H9 (cell line): ENCODE measurements around the gene KIAA1614. TPM values are rescaled to one million over a fixed set of nuclear protein-coding genes. Genes with fewer than 3 reads are reported as not detected.
"Not testable (repeated sequence)": the region's sequence is repeated elsewhere in the genome, so short reads cannot be mapped to it uniquely, and the experiment has no call there.

Experiments used
- DNase-seq: peaks from one replicate; pipeline ENCODE4 v3.0.0-alpha.2; 2017
- H2AFZ ChIP-seq: one replicate; pipeline ENCODE4 v1.6.1; 2013; ENCODE audit warnings: mild to moderate bottlenecking, low read length, control low read depth, moderate library complexity
- H2AK5ac ChIP-seq: 2 replicates; pipeline ENCODE4 v1.6.1; 2013; ENCODE audit warnings: low read length, control low read depth, mixed read lengths; ENCODE audit not compliant: insufficient read length
- H2BK120ac ChIP-seq: one replicate; pipeline ENCODE4 v1.6.1; 2013; ENCODE audit warnings: low read depth, mild to moderate bottlenecking, low read length, control low read depth, inconsistent platforms; ENCODE audit not compliant: poor library complexity, severe bottlenecking
- H2BK12ac ChIP-seq: 2 replicates; pipeline ENCODE4 v1.6.1; 2013; ENCODE audit warnings: low read length, control low read depth, mixed read lengths, low read depth; ENCODE audit not compliant: insufficient read length
- H2BK15ac ChIP-seq: 2 replicates; pipeline ENCODE4 v1.6.1; 2013; ENCODE audit warnings: low read depth, low read length, control low read depth
- H2BK20ac ChIP-seq: one replicate; pipeline ENCODE4 v1.6.1; 2013; ENCODE audit warnings: low read depth, mild to moderate bottlenecking, low read length, control low read depth, inconsistent platforms; ENCODE audit not compliant: poor library complexity, severe bottlenecking
- H2BK5ac ChIP-seq: 2 replicates; pipeline ENCODE4 v1.6.1; 2013; ENCODE audit warnings: low read length, control low read depth, mixed read lengths; ENCODE audit not compliant: insufficient read length
- H3K14ac ChIP-seq: 2 replicates; pipeline ENCODE4 v1.6.1; 2013; ENCODE audit warnings: low read length, control low read depth; ENCODE audit not compliant: insufficient read depth
- H3K18ac ChIP-seq: 2 replicates; pipeline ENCODE4 v1.6.1; 2013; ENCODE audit warnings: low read depth, mild to moderate bottlenecking, mixed read lengths, low read length, control low read depth; ENCODE audit not compliant: insufficient read length
- H3K23ac ChIP-seq: 2 replicates; pipeline ENCODE4 v1.6.1; 2013; ENCODE audit warnings: low read length, control low read depth, mixed read lengths, low read depth; ENCODE audit not compliant: insufficient read length
- H3K23me2 ChIP-seq: 2 replicates; pipeline ENCODE4 v1.6.1; 2013; ENCODE audit warnings: low read depth, mild to moderate bottlenecking, mixed read lengths, low read length, control low read depth; ENCODE audit not compliant: insufficient read length, poor library complexity, severe bottlenecking
- H3K27ac ChIP-seq: 2 replicates; pipeline ENCODE4 v1.5.1; 2013; ENCODE audit warnings: low read length, control low read depth, mixed read lengths, low read depth; ENCODE audit not compliant: insufficient read length
- H3K27me3 ChIP-seq: 2 replicates; pipeline ENCODE4 v1.6.1; 2013; ENCODE audit warnings: low read length, control low read depth, inconsistent platforms; ENCODE audit not compliant: insufficient read depth
- H3K4ac ChIP-seq: 2 replicates; pipeline ENCODE4 v1.6.1; 2013; ENCODE audit warnings: low read depth, mild to moderate bottlenecking, control low read depth, inconsistent platforms, low read length, moderate library complexity
- H3K4me1 ChIP-seq: 2 replicates; pipeline ENCODE4 v1.6.1; 2013; ENCODE audit warnings: low read length, control low read depth, inconsistent platforms; ENCODE audit not compliant: insufficient read depth
- H3K4me2 ChIP-seq: 2 replicates; pipeline ENCODE4 v1.6.1; 2013; ENCODE audit warnings: low read length, control low read depth, mixed read lengths; ENCODE audit not compliant: insufficient read length, insufficient read depth
- H3K56ac ChIP-seq: 2 replicates; pipeline ENCODE4 v1.6.1; 2013; ENCODE audit warnings: low read depth, mild to moderate bottlenecking, mixed read lengths, low read length, control low read depth; ENCODE audit not compliant: insufficient read length
- H3K79me1 ChIP-seq: 2 replicates; pipeline ENCODE4 v1.6.1; 2013; ENCODE audit warnings: low read depth, mild to moderate bottlenecking, moderate library complexity, low read length, control low read depth, inconsistent platforms; ENCODE audit not compliant: insufficient read depth, poor library complexity, severe bottlenecking
- H3K79me2 ChIP-seq: 2 replicates; pipeline ENCODE4 v1.6.1; 2013; ENCODE audit warnings: low read length, control low read depth, inconsistent platforms; ENCODE audit not compliant: insufficient read depth
- H3K9ac ChIP-seq: 2 replicates; pipeline ENCODE4 v1.6.1; 2013; ENCODE audit warnings: low read length, control low read depth, mixed read lengths; ENCODE audit not compliant: insufficient read length; ENCODE audit errors: extremely low read depth
- H3K9me3 ChIP-seq: one replicate; pipeline ENCODE4 v1.6.1; 2013; ENCODE audit warnings: low read depth, low read length, inconsistent platforms; ENCODE audit not compliant: control insufficient read depth
- H3T11ph ChIP-seq: one replicate; pipeline ENCODE4 v1.6.1; 2013; ENCODE audit warnings: mild to moderate bottlenecking, low read length, control low read depth, inconsistent platforms
- H4K20me1 ChIP-seq: one replicate; pipeline ENCODE4 v1.6.1; 2013; ENCODE audit not compliant: control insufficient read depth, insufficient read length, insufficient read depth
- H4K5ac ChIP-seq: 2 replicates; pipeline ENCODE4 v1.6.1; 2013; ENCODE audit warnings: low read depth, mild to moderate bottlenecking, mixed read lengths, low read length, control low read depth; ENCODE audit not compliant: insufficient read length
- H4K8ac ChIP-seq: replicated peaks from 2 replicates; pipeline ENCODE4 v1.6.1; 2013; ENCODE audit warnings: low read length, control low read depth, mixed read lengths, low read depth; ENCODE audit not compliant: insufficient read length
- H4K91ac ChIP-seq: 2 replicates; pipeline ENCODE4 v1.6.1; 2013; ENCODE audit warnings: low read depth, mild to moderate bottlenecking, moderate library complexity, mixed read lengths, low read length, control low read depth; ENCODE audit not compliant: insufficient read length
- H3K27ac Mint-ChIP-seq, 3 experiments: 2 replicates in 2 of 3; 3 replicates in 1 of 3; pipeline ENCODE4 v1.8.0; 2020 to 2021; ENCODE audit warnings: mixed read lengths in 3 of 3, mild to moderate bottlenecking in 1 of 3, moderate library complexity in 1 of 3
- H3K27me3 Mint-ChIP-seq: 2 replicates; pipeline ENCODE4 v1.8.0; 2021; ENCODE audit warnings: low read depth, mild to moderate bottlenecking, moderate library complexity, mixed read lengths
- H3K36me3 Mint-ChIP-seq, 3 experiments: 2 replicates in 2 of 3; 3 replicates in 1 of 3; pipeline ENCODE4 v1.8.0; 2020 to 2021; ENCODE audit warnings: low read depth in 3 of 3, mixed read lengths in 3 of 3; ENCODE audit not compliant: insufficient read depth in 1 of 3
- H3K4me1 Mint-ChIP-seq, 2 experiments: 2 replicates each; pipeline ENCODE4 v1.8.0; 2020; ENCODE audit warnings: mixed read lengths in 2 of 2
- H3K4me3 Mint-ChIP-seq, 2 experiments: 2 replicates in 1 of 2; 3 replicates in 1 of 2; pipeline ENCODE4 v1.8.0; 2020 to 2021; ENCODE audit warnings: mild to moderate bottlenecking in 2 of 2, mixed read lengths in 2 of 2, moderate library complexity in 1 of 2
- H3K9me3 Mint-ChIP-seq, 2 experiments: 2 replicates in 1 of 2; 3 replicates in 1 of 2; pipeline ENCODE4 v1.8.0; 2020; ENCODE audit warnings: mild to moderate bottlenecking in 2 of 2, mixed read lengths in 2 of 2, moderate library complexity in 1 of 2
- CTCF ChIP-seq: fragments of 200-600 bp; sonication (generic); conservative IDR thresholded peaks from 3 replicates; pipeline ENCODE4 v1.8.0; 2021; ENCODE audit warnings: antibody characterized with exemption, mild to moderate bottlenecking
- WGBS: extraction: QIAGEN DNeasy Blood & Tissue Kit; methylation state at CpG from one replicate; pipeline ENCODE4 v1.1.7; 2013; ENCODE audit warnings: missing lambda C conversion rate, low lambda C conversion rate, mixed read lengths; ENCODE audit not compliant: insufficient read length; ENCODE audit errors: extremely low coverage; 5-methylcytosine and 5-hydroxymethylcytosine counted together
- total RNA-seq: library from RNA; stranded (reverse); gene quantifications from 2 replicates; pipeline ENCODE4 v1.2.1, GENCODE V29; 2021

KIAA1614 gene
- total RNA-seq, 1 experiment from 2014 or later = 1.3 TPM

GRCh38 chr1:180956028-180956640 lies 43.4 kb downstream of the KIAA1614 start:
- no peaks in the 10 kb centered on the region for H3K79me2 ChIP-seq
- H3K27me3 Mint-ChIP-seq = no peaks in the 10 kb centered on the region
- H3K56ac ChIP-seq = no peak overlapping the region
- H3K4me2 ChIP-seq = no peak overlapping the region
- no peaks in the 10 kb centered on the region for H3K79me1 ChIP-seq
- H2BK120ac ChIP-seq = no peak overlapping the region
- no peak overlapping the region for H3K4ac ChIP-seq
- H3K18ac ChIP-seq = no peak overlapping the region
- H2BK20ac ChIP-seq = no peak overlapping the region
- H4K8ac ChIP-seq = no peak overlapping the region
- peak overlapping the region in 2 of 3 experiments; percentile 34; a peak in 1 of 7 replicates for H3K27ac Mint-ChIP-seq
- H2BK5ac ChIP-seq = no peak overlapping the region
- no peak overlapping the region for H2BK15ac ChIP-seq
- H2AFZ ChIP-seq = no peak overlapping the region
- H2BK12ac ChIP-seq = no peak overlapping the region
- no CpG with 5 or more reads among the region's 8 CpGs for WGBS
- peaks cover 12 to 17% of the 10 kb centered on the region in 2 experiments for H3K9me3 Mint-ChIP-seq
- no peaks in the 10 kb centered on the region for H3K4me1 ChIP-seq
- H3K27me3 ChIP-seq = no peaks in the 10 kb centered on the region
- no peak for TF ChIP-seq CTCF
- H3K27ac ChIP-seq = no peak overlapping the region
- H3T11ph ChIP-seq = no peak overlapping the region
- H4K20me1 ChIP-seq = no peaks in the 10 kb centered on the region
- no peak overlapping the region for H3K9ac ChIP-seq
- peaks cover 3 to 7% of the 10 kb centered on the region in 2 experiments; a peak in 3 of 4 replicates for H3K4me1 Mint-ChIP-seq
- no peak overlapping the region for H2AK5ac ChIP-seq
- H3K14ac ChIP-seq = no peak overlapping the region; the same call in 1 of the 2 replicates
- no peak overlapping the region for H3K4me3 Mint-ChIP-seq
- H3K9me3 ChIP-seq = no peaks in the 10 kb centered on the region
- no peak overlapping the region for H4K91ac ChIP-seq
- DNase-seq = no peak
- H3K36me3 Mint-ChIP-seq = peaks cover 28 to 36% (median 32%) of the 10 kb centered on the region in 3 experiments
- H4K5ac ChIP-seq = no peak overlapping the region
- no peak overlapping the region for H3K23ac ChIP-seq
- no peaks in the 10 kb centered on the region for H3K23me2 ChIP-seq

GRCh38 chr1:180959620-180960019 lies 46.9 kb downstream of the KIAA1614 start:
- H3K27ac Mint-ChIP-seq, H3K18ac ChIP-seq, H3K4me2 ChIP-seq, H3K23me2 ChIP-seq, H2BK15ac ChIP-seq, H3K4me1 ChIP-seq, H3K27me3 Mint-ChIP-seq, H3K4ac ChIP-seq, H3K56ac ChIP-seq, H4K5ac ChIP-seq, H2BK120ac ChIP-seq, H2BK5ac ChIP-seq, H2AFZ ChIP-seq, H4K8ac ChIP-seq, H2BK12ac ChIP-seq, H4K20me1 ChIP-seq, H3K4me3 Mint-ChIP-seq, H3K27ac ChIP-seq, H3K23ac ChIP-seq, H3T11ph ChIP-seq, H3K27me3 ChIP-seq, H3K9me3 ChIP-seq, H2AK5ac ChIP-seq, H3K14ac ChIP-seq, DNase-seq, H3K79me2 ChIP-seq, H3K4me1 Mint-ChIP-seq, H4K91ac ChIP-seq, H3K79me1 ChIP-seq, H2BK20ac ChIP-seq, H3K9ac ChIP-seq: not testable (repeated sequence)
- WGBS = no CpG with 5 or more reads among the region's 5 CpGs
- peaks cover 41 to 56% (median 44%) of the 10 kb centered on the region in 3 experiments for H3K36me3 Mint-ChIP-seq
- H3K9me3 Mint-ChIP-seq = peaks cover 16 to 17% of the 10 kb centered on the region in 2 experiments
